Fibroblast of mammary gland (primary cell): ENCODE results near the gene TLE4.

Experiments used
- DNase-seq: peaks from one replicate; pipeline ENCODE4 v3.0.0-alpha.2; 2010; ENCODE audit warnings: low read depth
- H3K4me3 ChIP-seq: 2 replicates; pipeline ENCODE4 v1.5.1; 2011; ENCODE audit warnings: low read depth, mild to moderate bottlenecking, low read length, moderate library complexity; ENCODE audit not compliant: control insufficient read depth
- TF ChIP-seq, protein P1 (sequence below): conservative IDR thresholded peaks from 2 replicates; pipeline ENCODE4 v1.5.1; 2011; ENCODE audit warnings: low read depth, low read length, inconsistent platforms; ENCODE audit not compliant: control insufficient read depth, insufficient read depth

Gene TLE4

DNA sequence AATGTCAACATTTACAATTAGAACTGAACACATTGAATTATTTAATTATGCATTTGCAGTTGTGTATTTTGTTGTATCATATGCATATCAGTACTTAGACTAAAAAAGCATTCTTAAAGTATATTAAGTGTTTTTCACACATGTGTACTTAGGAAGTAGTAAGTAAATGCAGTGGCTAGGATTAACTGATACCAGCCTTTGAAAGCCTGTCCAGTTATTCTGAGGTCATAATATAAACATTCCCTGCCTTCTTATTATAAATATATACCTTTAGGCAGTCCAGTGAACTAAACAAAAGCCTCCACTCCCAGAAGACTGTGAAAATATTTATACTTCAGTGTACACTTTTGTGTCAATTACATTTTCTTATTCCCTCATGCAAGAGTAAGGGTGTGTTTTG, 83.8 kb downstream of the TLE4 start:
- TF ChIP-seq, protein P1, sequence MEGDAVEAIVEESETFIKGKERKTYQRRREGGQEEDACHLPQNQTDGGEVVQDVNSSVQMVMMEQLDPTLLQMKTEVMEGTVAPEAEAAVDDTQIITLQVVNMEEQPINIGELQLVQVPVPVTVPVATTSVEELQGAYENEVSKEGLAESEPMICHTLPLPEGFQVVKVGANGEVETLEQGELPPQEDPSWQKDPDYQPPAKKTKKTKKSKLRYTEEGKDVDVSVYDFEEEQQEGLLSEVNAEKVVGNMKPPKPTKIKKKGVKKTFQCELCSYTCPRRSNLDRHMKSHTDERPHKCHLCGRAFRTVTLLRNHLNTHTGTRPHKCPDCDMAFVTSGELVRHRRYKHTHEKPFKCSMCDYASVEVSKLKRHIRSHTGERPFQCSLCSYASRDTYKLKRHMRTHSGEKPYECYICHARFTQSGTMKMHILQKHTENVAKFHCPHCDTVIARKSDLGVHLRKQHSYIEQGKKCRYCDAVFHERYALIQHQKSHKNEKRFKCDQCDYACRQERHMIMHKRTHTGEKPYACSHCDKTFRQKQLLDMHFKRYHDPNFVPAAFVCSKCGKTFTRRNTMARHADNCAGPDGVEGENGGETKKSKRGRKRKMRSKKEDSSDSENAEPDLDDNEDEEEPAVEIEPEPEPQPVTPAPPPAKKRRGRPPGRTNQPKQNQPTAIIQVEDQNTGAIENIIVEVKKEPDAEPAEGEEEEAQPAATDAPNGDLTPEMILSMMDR = no peak
- no peak for DNase-seq
- no peak overlapping the region for H3K4me3 ChIP-seq

DNA sequence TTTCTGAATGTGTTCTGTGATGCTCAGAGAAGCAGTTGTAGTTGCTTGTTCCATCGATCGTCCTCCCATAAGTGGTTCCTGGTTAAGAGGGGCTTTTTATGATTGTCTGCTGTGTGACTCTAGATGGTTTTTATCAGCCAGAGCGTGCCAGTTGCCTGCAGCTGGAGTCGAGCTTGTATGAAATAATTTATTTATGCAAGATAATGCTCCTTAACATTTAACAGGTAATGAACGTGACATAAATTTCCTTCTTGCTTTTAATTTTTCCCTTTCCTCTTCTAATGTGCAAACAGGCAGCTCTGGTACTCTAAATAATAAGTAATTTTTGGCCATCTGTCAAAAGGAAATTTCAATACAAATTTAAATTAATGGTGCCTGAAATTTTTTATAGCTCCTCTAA, 84.4 kb downstream of the TLE4 start:
- no peak overlapping the region for H3K4me3 ChIP-seq
- TF ChIP-seq, protein P1 = no peak
- DNase-seq = no peak

DNA sequence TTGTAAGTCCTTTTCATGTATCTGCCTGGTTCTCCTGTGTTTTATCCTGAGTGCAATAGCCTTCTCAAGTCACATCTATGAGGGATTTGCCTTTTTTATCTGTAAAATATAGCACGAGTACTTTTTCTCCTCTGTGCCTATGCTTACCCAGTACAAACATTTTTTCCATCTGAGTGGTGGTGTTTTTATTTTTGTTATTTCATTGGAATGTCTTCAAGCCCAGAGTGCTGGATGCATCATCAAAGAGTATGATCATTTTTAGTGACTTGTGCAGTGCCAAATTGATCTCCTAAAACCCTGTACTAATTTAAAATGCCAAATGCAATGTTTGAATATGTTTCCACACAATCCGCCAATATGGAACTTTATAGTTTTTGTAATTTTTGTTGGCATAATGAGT, 86.1 kb downstream of the TLE4 start:
- DNase-seq = no peak
- H3K4me3 ChIP-seq = no peak overlapping the region
- TF ChIP-seq, protein P1 = no peak

DNA sequence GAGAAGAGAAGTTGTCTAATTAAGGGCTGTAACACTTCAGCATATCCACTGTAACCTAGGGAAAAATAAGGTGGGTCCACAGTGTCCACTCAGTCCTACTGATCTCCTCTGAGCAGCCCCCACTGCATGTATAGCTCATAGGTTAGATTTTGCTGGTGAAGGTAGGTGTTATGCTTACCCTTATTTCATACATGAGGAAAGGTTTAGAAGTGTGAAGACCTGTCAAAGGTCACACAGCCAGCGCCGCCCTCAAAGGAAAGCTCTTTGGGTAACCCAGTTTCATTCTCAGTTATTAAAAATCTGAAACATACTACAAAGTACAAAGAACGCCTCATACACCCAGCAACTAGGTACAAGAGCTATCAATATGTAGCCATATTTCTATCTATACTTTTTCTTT, 87.2 kb downstream of the TLE4 start:
- TF ChIP-seq, protein P1 = no peak
- no peak overlapping the region for H3K4me3 ChIP-seq
- no peak for DNase-seq

DNA sequence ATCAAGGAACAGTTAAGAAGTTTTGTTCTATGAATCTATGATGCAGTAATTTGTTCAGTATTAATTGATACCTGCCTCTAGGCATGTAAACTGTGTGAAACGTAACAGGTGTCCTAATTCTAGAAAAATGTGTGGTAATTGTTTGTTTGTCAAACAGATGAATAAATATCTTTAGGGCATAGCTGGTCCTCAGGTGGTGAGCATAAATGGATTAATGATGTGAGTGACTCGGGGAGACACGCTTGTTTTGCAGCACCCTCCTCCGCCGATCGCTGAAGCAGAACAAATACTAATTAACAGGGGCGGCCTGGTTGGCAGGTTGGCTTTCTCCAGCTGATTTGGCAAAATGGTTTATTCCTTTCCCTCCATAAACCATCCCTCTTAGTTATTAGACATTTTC, 88.8 kb downstream of the TLE4 start:
- no peak overlapping the region for H3K4me3 ChIP-seq
- TF ChIP-seq, protein P1 = no peak
- no peak for DNase-seq

DNA sequence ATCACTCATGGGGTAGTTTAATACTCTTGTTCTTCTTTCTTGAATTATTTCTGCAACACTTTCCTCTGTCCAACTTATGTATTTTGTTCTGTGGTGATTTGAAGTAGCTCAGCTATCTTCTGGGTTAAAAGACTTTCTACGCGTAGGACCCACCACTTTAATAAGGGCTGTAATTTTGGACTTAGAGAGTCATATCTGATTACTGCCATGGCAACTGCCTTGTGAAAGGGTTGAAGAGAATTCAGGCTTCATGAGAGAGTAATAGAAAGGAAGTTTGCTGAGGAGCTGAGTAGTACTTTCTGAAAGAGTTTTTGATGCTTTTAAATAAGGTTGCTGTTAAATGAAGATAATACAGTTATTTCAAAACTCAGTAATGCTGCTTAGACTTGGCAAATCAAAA, 89.5 kb downstream of the TLE4 start:
- no peak overlapping the region for H3K4me3 ChIP-seq
- TF ChIP-seq, protein P1 = no peak
- no peak for DNase-seq

DNA sequence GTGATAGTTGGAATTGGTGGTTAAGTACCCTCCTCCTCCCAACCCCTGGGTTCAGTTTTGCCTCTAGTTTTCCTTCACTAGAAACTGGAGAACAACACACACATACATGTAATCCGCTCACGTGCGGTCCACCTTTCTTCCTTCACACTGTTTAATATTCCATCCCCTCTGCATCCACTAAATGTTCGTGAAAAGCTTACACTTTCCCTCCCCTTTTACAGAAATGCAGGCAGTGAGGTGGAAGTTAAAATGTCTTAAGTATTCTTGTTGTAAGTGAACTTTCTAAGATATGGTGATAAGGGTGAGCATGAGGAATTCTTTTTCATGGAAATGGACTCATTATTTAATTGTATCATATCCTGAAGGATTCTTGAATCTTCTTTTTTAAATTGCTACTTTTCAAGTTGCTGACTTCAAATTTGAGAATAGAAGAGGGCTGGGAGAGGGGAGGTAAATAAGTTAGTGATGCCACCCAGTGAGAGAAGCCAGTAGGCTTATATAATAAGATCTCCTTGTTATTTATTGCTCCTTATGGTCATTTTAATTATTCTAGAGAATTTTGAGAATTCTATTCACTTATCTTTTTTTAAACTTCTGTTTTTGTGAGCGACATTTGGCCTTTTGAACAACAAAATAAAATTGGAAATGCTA, 90.2 kb downstream of the TLE4 start:
- H3K4me3 ChIP-seq = no peak overlapping the region
- no peak for DNase-seq
- TF ChIP-seq, protein P1 = no peak
